Ascending aorta (tissue), 2 donors: Measurements from ENCODE around the gene UGT1A6. TPM values are rescaled to one million over a fixed set of nuclear protein-coding genes. Genes with fewer than 3 reads are reported as not detected.

Source experiments
- DNase-seq, 2 donors: peaks; one replicate each; pipeline ENCODE4 v3.0.0-alpha.2; 2019; ENCODE audit warnings: low spot score in 2 of 2
- H3K27ac ChIP-seq, 2 donors: fragments of 200-600 bp; sonication (generic); one replicate each; pipeline ENCODE4 v1.5.1; 2016 to 2017; ENCODE audit warnings: mild to moderate bottlenecking in 1 of 2
- H3K27me3 ChIP-seq: fragments of 200-600 bp; sonication (generic); one replicate; pipeline ENCODE4 v1.5.1; 2017
- H3K36me3 ChIP-seq, 2 donors: fragments of 200-600 bp; sonication (generic); one replicate each; pipeline ENCODE4 v1.5.1; 2016
- H3K4me1 ChIP-seq, 2 donors: fragments of 200-600 bp; sonication (generic); one replicate each; pipeline ENCODE4 v1.5.1; 2016 to 2017; ENCODE audit warnings: mild to moderate bottlenecking in 1 of 2
- H3K4me3 ChIP-seq, 2 donors: fragments of 200-600 bp; sonication (generic); one replicate each; pipeline ENCODE4 v1.5.1; 2016 to 2017; ENCODE audit warnings: mild to moderate bottlenecking in 1 of 2
- H3K9me3 ChIP-seq, 2 donors: fragments of 200-600 bp; sonication (generic); one replicate each; pipeline ENCODE4 v1.5.1; 2016
- CTCF ChIP-seq, 3 experiments: fragments of 200-600 bp in 2 of 3; fragments of 450-650 bp in 1 of 3; sonication (generic) in 2 of 3; IDR thresholded peaks; one replicate each; pipeline ENCODE4 v1.5.1; 2016 to 2019; ENCODE audit warnings: antibody characterized with exemption in 3 of 3, mild to moderate bottlenecking in 1 of 3, moderate library complexity in 1 of 3
- intact Hi-C: fragments of 100-400 bp; cut with DNase I; formaldehyde crosslinking; loops from one replicate; pipeline ENCODE4 v1.15.1; 2023
- total RNA-seq: library from RNA; depleted of rRNA; stranded (reverse); fragments of >200 nt; gene quantifications from one replicate; pipeline ENCODE4 v1.1.0, GENCODE V29; 2016

The UGT1A6 gene
- total RNA-seq, 1 donor from 2014 or later: 10.6 TPM

GRCh38 chr2:233817361-233817911 lies 124.7 kb downstream of the UGT1A6 start:
- H3K9me3 ChIP-seq: no peaks in the 10 kb centered on the region
- H3K4me1 ChIP-seq: no peaks in the 10 kb centered on the region
- H3K36me3 ChIP-seq: no peaks in the 10 kb centered on the region
- no peak overlapping the region for H3K27ac ChIP-seq
- H3K4me3 ChIP-seq: no peak overlapping the region
- DNase-seq: peak in 1 of 2 donors; percentile 51
- intact Hi-C loops: no loop called here
- TF ChIP-seq CTCF (IDR thresholded peaks at IDR 0.05): no peak
- no peaks in the 10 kb centered on the region for H3K27me3 ChIP-seq

- intact Hi-C loops: no loop called here
- H3K27ac ChIP-seq: no peak overlapping the region
- no peaks in the 10 kb centered on the region for H3K9me3 ChIP-seq
- TF ChIP-seq CTCF (IDR thresholded peaks at IDR 0.05): no peak
- no peaks in the 10 kb centered on the region for H3K36me3 ChIP-seq
- no peaks in the 10 kb centered on the region for H3K27me3 ChIP-seq
- peak in 1 of 2 donors; percentile 56 for DNase-seq
- H3K4me3 ChIP-seq: no peak overlapping the region
- H3K4me1 ChIP-seq: no peaks in the 10 kb centered on the region
Observed at GRCh38 chr2:233817995-233818638, 125.4 kb downstream of the UGT1A6 start.

- no peak for DNase-seq
- intact Hi-C loops: no loop called here
- no peaks in the 10 kb centered on the region for H3K9me3 ChIP-seq
Observed at GRCh38 chr2:233818639-233819621, 126.2 kb downstream of the UGT1A6 start.

GRCh38 chr2:233819884-233820773 lies 127.4 kb downstream of the UGT1A6 start:
- H3K27ac ChIP-seq: no peak overlapping the region
- intact Hi-C loops: no loop called here
- H3K27me3 ChIP-seq: no peaks in the 10 kb centered on the region
- peak in 1 of 2 donors; percentile 40 for DNase-seq
- H3K36me3 ChIP-seq: no peaks in the 10 kb centered on the region
- no peaks in the 10 kb centered on the region for H3K9me3 ChIP-seq
- no peak for TF ChIP-seq CTCF (IDR thresholded peaks at IDR 0.05)
- no peak overlapping the region for H3K4me3 ChIP-seq
- no peaks in the 10 kb centered on the region for H3K4me1 ChIP-seq

More at GRCh38 chr2:233818639-233819621, 126.2 kb downstream of the UGT1A6 start:
- no peak for TF ChIP-seq CTCF (IDR thresholded peaks at IDR 0.05)
- no peak overlapping the region for H3K27ac ChIP-seq
- no peak overlapping the region for H3K4me3 ChIP-seq
- no peaks in the 10 kb centered on the region for H3K36me3 ChIP-seq
- no peaks in the 10 kb centered on the region for H3K4me1 ChIP-seq
- H3K27me3 ChIP-seq: no peaks in the 10 kb centered on the region

GRCh38 chr2:233820774-233821105 lies 128.1 kb downstream of the UGT1A6 start:
- no peak overlapping the region for H3K27ac ChIP-seq
- no peaks in the 10 kb centered on the region for H3K4me1 ChIP-seq
- H3K27me3 ChIP-seq: no peaks in the 10 kb centered on the region
- intact Hi-C loops: no loop called here
- DNase-seq: peak in 1 of 2 donors; percentile 55
- H3K36me3 ChIP-seq: no peaks in the 10 kb centered on the region
- H3K9me3 ChIP-seq: no peaks in the 10 kb centered on the region
- H3K4me3 ChIP-seq: no peak overlapping the region
- no peak for TF ChIP-seq CTCF (IDR thresholded peaks at IDR 0.05)
